ENCODE measurements around the gene PAM16.
"Not testable (repeated sequence)": the region's sequence is repeated elsewhere in the genome, so short reads cannot be mapped to it uniquely, and the experiment has no call there.

PAM16 gene

DNA sequence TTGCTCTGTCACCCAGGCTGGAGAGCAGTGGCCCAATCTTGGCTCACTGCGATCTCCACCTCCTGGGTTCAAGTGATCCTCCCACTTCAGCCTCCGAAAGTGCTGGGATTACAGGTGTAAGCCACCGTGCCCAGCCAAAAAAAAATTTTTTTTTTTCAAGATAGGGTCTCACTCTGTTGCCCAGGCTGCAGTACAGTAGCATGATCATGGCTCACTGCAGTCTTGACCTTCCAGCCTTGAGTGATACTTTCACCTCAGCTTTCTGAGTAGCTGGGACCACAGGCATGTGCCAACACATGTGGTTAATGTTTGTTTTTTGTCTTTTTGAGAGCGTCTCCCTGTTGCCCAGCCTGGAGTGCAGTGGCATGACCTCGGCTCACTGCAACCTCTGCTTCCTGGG lies 1.7 kb upstream of the PAM16 start:
- DNase-seq (ENCODE audit: low spot score) = no peak

DNA sequence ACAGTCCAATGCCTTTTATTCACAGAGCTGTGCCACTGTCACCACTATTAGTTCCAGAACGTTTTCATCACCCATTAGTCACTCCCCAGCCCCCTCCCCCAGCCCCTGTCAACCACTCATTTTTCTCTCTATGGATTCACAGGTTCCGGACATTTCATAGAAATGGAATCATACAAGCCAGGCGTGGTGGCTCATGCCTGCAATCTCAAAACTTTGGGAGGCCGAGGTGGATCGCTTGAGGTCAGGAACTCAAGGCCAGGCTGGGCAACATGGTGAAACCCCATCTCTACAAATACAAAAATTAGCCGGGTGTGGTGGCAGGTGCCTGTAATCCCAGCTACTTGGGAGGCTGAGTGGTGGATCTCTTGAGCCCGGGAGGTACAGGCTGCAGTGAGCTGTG lies 759 bp upstream of the PAM16 start:
- DNase-seq (ENCODE audit: low spot score) = peak; percentile 87

DNA sequence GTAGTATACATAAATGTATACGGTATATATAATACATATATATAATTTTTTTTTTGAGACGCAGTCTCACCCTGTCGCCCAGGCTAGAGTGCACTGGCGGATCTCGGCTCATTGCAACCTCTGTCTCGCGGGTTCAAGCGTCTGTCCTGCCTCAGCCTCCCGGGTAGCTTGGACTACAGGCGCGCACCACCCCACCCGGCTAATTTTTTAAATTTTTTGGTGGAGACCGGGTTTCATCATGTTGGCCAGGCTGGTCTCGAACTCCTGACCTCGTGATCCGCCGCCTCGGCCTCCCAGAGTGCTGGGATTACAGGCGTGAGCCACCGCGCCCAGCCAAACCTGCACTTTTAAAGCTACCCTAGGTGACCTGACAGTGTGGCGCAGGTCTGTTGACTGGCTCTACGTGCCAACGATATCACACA lies 745 bp downstream of the PAM16 start:
- DNase-seq (ENCODE audit: low spot score) = no peak

DNA sequence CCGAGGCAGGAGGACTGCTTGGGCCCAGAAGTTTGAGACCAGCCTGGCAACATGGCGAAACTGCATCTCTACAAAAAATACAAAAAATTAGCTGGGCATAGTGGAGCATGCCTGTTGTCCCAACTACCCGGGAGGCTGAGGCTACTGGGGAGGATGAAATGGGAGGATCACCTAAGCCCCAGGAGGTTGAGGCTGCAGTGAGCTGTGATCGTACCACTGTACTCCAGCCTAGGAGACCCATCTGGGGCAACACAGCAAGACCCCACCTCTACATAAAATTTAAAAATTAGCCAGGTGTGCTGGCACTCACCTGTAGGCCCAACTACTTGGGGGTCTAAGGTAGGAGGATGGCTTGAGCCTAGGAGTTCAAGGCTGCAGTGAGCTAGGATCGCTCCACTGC lies 1.8 kb downstream of the PAM16 start:
- no peak for DNase-seq (ENCODE audit: low spot score)

DNA sequence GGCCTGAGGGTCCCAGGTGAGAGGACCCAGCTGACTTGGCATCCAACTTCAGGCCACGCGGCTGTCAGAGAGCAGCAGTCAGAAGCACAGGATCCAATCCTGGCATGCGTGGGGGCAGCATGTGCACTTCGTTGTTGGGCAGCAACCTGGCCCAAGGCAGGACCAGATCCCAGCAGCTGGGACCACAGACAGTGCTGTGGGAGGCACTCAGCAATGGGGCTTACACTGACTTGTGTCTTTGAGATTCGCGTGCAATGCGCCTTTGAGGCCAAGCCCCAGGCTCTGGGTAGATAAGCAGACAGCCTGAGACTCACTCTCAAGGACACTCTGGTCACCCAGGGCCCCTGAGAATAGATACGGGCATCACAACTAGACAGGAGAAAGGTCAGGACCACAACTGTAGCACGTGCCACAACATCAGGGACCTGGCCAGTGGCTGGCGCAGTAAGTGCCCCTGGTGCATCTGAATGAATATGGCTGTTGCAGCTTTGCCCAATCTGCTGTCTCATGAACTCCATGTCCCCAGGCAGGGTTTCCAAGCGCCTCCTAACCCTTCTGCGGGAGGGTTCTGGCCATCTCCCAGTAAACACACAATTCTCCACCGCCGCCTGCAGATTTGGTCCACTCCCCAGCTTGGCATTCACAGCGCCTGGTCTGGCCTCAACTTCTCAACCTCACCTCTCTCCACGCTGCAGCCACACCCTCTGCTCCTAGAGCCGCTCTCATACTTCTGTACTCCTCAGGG lies 3.2 kb downstream of the PAM16 start:
- DNase-seq (ENCODE audit: low spot score) = no peak

DNA sequence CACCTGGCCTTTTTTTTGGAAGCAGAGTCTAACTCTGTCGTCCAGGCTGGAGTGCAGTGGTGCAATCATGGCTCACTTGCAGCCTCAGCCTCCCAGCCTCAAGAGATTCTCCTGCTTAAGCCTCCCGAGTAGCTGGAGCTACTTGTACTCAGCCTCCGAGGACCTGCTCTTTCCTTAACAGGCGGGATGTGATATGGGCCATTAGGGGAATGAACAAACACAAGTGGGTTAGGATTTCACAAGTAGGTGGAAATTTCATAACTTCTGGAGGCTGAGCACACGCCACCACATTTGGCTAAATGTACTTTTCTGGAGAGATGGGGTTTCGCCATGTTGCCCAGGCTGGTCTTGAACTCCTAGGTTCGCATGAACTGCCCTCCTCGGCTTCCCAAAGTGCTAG lies 4.1 kb downstream of the PAM16 start:
- DNase-seq (ENCODE audit: low spot score) = no peak

DNA sequence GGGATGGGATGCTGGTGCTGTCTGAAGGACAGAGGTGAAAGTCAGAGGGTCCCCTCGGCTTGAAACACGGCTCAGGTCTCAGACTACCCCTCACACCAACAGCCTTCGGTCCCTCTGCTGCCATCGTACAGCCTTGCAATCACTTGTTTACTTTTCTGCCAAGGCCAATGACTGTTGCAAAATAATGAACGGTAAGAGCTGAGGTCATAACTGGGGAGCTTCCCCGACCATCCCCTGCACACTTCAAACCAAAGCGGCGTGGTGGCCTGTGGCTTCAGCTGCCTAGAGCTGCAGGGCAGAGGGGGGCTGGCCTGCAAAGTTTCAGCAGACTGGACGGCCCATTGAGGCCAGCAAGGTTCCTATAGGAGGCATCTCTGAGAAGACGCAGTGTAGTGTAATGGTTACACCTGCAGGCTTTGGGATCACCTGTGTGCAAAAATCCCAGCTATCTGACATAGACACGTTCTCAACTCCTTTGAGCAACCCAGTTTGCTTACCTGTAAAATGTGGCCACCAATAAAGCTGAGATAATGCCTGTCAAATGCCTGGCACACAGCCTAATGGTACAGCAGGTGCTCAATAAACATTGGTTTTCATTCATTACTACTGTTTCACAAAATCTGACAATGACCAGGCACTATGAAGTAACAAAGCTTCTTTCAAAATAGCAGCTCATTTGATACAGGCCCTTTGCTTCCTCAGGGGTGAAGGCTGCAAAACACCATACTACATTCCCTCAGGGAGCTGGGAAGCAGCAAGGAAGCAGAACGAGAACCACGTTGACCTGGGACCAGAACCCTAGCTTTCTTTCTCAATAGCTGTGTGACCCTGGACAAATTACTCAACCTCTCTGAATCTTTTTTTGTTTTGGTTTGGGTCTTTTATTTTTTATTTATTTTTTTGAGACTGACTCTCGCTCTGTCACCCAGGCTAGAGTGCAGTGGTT lies 5.0 kb downstream of the PAM16 start:
- no peak for DNase-seq (ENCODE audit: low spot score)

DNA sequence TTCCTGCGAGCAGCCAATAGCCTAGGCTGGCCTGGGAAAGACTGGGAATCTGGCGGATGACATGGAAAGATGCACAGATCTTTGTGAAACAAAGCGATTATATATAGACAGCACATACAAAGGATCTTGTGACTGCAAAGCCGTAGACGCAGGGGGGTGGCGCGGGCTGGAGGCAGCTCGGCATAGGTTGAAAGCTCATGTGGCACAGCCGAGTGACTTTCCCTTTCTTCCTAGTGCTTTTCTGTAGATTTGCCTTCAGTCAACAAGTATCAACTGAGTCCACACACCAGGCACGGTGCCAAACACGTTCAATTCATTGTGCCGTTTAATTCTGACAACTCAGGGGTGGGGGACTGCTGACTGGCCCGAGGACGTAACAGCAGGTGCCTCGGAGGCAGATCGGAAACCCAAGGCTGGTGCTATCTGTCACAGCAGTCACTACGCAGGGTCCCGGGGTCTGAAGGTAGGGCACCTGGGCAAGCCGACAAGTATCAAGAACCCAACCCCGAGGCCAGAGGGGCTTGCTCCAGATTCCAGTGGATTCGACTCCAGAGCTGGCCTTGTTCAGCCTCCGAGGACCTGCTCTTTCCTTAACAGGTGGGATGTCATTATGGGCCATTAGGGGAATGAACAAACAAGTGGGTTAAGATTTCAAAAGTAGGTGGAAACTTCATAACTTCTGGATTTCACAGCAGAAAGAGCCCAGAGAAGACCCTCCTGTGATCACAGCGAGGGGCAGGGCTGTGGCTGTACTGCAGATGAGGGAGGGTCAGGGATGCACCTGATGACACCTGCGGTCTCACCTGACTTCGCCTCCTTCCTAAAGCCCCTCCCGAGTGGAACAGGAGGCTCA lies 5.9 kb downstream of the PAM16 start:
- DNase-seq (ENCODE audit: low spot score) = peak; percentile 40

DNA sequence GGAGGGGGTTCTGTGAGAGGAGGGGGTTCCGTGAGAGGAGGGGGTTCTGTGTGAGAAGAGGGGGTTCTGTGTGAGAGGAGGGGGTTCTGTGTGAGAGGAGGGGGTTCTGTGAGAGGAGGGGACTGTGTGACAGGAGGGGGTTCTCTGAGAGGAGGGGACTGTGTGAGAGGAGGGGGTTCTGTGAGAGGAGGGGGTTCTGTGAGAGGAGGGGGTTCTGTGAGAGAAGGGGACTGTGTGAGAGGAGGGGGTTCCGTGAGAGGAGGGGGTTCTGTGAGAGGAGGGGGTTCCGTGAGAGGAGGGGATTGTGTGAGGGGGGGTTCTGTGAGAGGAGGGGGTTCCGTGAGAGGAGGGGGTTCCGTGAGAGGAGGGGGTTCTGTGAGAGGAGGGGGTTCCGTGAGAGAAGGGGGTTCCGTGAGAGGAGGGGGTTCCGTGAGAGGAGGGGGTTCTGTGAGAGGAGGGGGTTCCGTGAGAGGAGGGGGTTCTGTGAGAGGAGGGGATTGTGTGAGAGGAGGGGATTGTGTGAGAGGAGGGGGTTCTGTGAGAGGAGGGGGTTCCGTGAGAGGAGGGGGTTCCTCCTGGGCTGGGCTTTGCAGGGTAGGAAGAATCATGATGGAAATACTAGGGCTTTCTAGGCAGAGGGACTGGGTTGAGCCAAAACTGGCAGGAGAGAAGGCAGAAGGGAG lies 6.7 kb downstream of the PAM16 start:
- not testable (repeated sequence) for DNase-seq (ENCODE audit: low spot score)

DNA sequence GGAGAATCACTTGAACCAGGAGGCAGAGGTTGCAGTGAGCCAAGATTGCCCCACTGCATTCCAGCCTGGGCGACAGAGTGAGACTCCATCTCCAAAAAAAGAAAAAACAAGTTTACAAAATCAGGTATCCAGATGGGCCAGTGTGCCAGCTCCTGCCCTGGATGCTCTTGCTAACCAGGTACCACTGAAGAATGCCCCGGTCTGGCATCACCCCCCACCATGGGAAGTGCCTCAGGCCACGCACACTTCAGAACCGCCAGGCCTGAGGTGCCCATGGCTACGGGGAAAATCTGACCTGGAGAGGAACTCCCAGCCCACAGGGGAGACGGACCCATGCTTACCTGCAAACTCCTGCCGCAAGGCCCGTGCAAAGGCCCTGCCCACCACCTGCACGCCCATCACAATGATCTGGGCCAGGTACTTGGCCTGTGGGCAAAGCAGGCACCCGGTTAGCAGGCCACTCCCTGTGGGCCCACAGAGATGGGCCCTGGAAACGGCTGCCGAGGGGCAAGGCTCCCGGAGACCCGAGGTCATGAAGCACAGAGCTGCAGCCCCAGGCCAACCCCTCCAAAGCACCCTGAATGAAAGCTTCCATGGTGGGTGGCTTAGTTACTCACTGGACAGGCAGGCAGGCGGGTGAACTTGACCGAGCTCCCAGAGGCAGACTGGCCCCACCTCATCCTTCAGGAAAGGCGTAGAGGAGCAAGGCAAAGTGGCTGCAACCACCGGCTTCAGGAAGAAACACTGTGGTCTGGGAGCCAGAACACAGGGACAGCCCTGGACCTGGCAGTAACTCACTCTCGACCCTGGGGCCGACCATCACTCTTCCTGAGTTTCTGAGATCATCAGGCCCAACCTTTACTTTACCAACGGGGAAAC lies 8.0 kb downstream of the PAM16 start:
- DNase-seq (ENCODE audit: low spot score) = no peak

DNA sequence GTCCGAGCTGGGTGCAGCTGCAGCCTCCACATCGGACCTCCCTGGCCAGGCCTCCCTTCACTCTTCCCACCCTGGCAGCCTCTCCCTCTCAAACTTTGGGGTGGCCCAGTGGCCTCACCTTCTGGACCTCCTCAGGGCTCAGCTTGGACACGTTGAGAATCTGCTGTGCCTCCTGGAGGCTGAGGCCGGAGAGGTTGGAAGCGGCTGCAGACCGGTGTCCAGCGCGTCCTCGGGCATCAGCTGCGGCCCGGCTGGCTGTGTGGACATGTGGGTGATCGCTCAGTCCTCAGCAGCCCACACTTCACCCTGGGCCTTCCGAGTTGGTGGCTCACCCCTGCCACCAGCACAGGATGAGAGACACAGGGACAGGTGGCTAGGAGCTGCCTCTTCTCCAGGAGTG lies 9.9 kb downstream of the PAM16 start:
- no peak for DNase-seq (ENCODE audit: low spot score)

DNA sequence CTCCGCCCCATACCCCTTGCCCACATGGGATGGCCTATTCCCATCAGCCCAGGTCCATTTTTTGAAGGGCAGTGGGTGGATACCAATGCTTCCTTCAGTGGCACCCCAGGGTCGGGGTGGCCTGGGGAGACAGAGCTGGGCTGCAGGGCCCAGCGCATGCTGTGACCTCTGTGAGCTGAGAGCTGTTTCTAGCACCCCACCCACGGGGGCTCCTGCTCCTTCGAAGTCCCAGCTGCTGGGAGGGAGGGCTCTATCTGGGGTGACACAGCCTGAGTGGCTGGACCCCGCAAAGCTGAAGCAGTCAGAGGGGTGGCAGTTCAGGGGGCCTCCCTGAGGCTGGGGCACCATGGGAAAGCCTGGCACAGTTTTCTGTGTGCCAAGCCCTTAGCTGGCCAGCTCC lies 10.7 kb downstream of the PAM16 start:
- DNase-seq (ENCODE audit: low spot score) = no peak

DNA sequence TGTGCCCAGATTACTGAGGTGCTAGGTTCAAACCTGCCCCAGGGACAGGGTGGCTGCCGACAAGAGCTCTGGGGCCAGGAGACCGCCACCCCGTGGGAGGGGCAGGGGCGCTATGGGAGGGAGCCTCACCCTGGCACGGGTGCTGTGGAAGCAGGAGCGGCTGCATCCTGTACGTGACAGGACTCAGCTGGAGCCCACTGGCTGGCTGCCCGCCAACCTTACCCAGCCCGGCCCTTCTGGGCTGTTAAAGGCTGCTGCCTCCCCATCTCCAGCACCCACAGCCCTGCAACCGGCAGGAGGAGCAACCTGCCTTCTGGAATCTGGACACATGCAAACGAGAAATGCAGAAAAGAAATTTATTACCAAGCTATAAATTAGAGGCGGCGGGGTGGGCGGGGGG lies 11.2 kb downstream of the PAM16 start:
- DNase-seq (ENCODE audit: low spot score) = no peak

DNA sequence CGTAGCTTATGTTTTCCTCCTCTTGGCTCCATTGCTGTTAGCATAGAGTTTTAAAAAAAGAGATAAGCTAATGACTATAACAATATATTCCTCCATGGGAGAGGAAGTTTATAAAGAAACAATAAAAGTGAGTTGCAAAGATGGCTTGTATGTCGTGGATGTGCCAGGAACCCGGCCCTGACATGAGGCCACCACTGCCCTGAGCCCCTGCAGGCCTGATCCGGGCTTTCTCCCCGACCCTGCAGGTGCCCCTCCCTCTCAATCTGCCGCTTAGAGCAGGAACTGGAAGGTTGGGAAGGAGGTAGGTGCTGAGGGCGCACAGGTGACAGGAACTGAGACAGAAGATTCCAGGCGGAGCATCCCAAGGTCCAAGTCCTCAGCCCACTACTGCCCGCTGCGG lies 11.7 kb downstream of the PAM16 start:
- no peak for DNase-seq (ENCODE audit: low spot score)

DNA sequence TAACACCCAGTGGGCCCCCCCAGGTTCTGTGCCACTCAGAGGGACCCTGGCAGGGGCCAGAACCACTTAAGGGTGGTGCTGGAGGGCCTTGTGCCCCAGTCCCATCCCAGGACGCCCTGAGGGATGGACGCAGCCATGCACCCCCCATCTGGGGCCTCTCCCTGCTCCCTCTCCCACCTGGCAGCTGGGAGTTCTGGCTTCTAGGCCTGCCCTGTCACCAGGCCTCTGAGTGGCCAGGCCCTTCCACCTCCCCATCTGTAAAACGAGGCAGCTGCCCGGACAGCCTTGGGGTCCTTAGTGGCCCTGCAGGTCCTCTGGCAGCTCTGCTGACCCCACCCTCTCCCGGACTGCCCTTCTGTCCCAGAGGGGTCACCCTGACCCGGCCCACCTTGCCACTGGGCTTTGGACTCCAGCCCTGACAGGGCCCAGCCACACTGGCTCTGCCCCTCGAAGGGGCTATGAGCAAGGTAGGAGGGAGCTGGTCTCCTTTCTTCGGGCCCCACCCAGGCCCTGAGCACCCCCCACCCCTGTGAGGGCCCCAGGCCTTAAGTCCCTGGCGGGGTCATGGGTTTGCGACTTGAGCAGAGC lies 12.3 kb downstream of the PAM16 start:
- DNase-seq (ENCODE audit: low spot score) = no peak

DNA sequence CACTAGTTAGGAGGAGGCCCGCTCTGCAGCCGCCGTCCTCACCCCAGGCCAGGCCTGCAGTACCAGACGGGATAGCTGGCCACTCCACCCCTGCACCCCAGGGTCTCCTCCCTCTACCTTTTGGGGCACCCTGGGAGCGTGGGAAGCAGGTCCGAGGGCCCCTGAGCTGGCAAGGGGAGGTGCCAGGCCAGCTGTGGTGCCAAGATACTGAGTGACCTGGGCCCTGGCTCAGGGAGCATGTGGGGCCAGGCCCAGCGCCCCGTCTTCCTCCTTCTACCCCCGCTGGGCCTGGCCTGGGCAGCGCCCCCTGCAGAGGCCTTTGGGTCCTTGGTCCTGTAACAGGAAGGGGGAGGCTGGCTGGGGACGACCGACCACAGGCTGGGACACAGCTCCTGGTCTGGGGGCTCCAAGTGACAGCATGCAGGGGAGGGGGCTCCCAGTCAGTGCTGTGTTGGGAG lies 13.0 kb downstream of the PAM16 start:
- no peak for DNase-seq (ENCODE audit: low spot score)

DNA sequence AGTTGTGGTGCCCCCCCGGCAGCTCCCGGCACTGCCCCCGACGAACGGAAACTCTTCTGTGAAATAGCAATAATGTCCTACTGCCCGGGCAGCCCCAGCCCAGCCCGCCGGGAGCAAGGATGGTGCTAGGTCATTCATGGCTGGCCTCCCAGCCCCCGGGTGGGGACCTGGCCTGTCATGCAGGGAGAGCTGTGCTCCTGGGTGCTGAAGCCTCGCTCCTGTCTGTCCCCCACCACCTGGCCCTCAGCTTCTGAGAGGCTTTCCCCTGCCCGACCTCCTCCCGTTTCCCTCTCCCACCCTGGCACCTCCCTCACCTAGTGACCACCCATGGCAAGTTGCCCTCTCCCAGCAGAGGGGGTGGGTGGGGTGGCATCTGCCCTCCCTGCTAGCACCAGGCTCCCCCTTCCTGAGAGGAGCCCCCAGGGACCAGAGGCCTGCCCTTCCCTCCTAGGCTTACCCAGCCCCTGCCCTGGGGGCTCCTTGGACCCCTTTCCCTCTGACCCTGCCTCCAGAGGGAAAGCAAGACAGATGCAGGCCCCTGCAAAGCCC lies 13.5 kb downstream of the PAM16 start:
- no peak for DNase-seq (ENCODE audit: low spot score)

DNA sequence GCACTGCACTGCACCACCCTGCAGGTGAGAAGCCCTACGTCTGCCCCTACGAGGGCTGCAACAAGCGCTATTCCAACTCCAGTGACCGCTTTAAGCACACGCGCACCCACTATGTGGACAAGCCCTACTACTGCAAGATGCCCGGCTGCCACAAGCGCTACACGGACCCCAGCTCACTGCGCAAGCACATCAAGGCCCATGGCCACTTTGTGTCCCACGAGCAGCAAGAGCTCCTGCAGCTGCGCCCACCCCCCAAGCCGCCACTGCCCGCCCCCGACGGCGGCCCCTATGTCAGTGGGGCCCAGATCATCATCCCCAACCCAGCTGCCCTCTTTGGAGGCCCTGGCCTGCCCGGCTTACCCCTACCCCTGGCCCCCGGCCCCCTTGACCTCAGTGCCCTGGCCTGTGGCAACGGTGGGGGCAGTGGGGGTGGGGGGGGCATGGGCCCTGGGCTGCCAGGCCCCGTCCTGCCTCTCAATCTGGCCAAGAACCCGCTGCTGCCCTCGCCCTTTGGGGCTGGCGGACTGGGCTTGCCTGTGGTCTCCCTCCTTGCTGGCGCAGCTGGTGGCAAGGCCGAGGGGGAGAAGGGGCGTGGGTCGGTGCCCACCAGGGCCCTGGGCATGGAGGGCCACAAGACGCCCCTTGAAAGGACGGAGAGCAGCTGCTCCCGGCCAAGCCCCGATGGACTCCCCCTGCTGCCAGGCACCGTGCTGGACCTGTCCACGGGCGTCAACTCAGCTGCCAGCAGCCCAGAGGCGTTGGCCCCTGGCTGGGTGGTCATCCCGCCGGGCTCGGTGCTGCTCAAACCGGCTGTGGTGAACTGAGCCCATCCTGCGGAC lies 14.2 kb downstream of the PAM16 start:
- no peak for DNase-seq (ENCODE audit: low spot score)

Data from RKO (cell line).